ENCODE measurements around the gene XDH. TPM values are rescaled to one million over a fixed set of nuclear protein-coding genes. Genes with fewer than 3 reads are reported as not detected.

The XDH gene
- total RNA-seq, 1 donor from 2014 or later, result 5.6 TPM

GRCh38 chr2:31373127-31373526, 41.4 kb downstream of the XDH start:
- no peaks in the 10 kb centered on the region for H3K27me3 Mint-ChIP-seq
- H3K4me3 Mint-ChIP-seq (ENCODE audit: low read depth), result no peak overlapping the region
- TF ChIP-seq CTCF (IDR thresholded peaks at IDR 0.05; ENCODE audit: unreplicated experiment), result no peak
- no peaks in the 10 kb centered on the region for H3K36me3 Mint-ChIP-seq (ENCODE audit: insufficient read depth)
- H3K4me1 Mint-ChIP-seq (ENCODE audit: low read depth), result no peaks in the 10 kb centered on the region
- DNase-seq (ENCODE audit: low spot score, unreplicated experiment), result no peak
- H3K9me3 Mint-ChIP-seq (ENCODE audit: low read depth), result peaks cover 5% of the 10 kb centered on the region
- H3K27ac Mint-ChIP-seq, result no peak overlapping the region

- Mint-ChIP-seq H3K4me3 (ENCODE audit: low read depth) (no peak overlapping the region), H3K27me3 (no peaks in the 10 kb centered on the region), H3K4me1 (ENCODE audit: low read depth) (no peaks in the 10 kb centered on the region), H3K36me3 (ENCODE audit: insufficient read depth) (no peaks in the 10 kb centered on the region), H3K27ac (no peak overlapping the region), H3K9me3 (ENCODE audit: low read depth) (peaks cover 5% of the 10 kb centered on the region)
- TF ChIP-seq CTCF (IDR thresholded peaks at IDR 0.05; ENCODE audit: unreplicated experiment), result no peak
- no peak for DNase-seq (ENCODE audit: low spot score, unreplicated experiment)
Observed at GRCh38 chr2:31372097-31372496, 42.4 kb downstream of the XDH start.

- DNase-seq (ENCODE audit: low spot score, unreplicated experiment), result no peak
- no peak for TF ChIP-seq CTCF (IDR thresholded peaks at IDR 0.05; ENCODE audit: unreplicated experiment)
- Mint-ChIP-seq H3K27me3 (no peaks in the 10 kb centered on the region), H3K36me3 (ENCODE audit: insufficient read depth) (no peaks in the 10 kb centered on the region), H3K27ac (no peak overlapping the region), H3K4me3 (ENCODE audit: low read depth) (no peak overlapping the region), H3K9me3 (ENCODE audit: low read depth) (peaks cover 5% of the 10 kb centered on the region), H3K4me1 (ENCODE audit: low read depth) (no peaks in the 10 kb centered on the region)
Observed at GRCh38 chr2:31371691-31372090, 42.9 kb downstream of the XDH start.

- Mint-ChIP-seq H3K4me3 (ENCODE audit: low read depth) (no peak overlapping the region), H3K27ac (no peak overlapping the region), H3K9me3 (ENCODE audit: low read depth) (no peaks in the 10 kb centered on the region), H3K4me1 (ENCODE audit: low read depth) (no peaks in the 10 kb centered on the region), H3K36me3 (ENCODE audit: insufficient read depth) (no peaks in the 10 kb centered on the region), H3K27me3 (no peaks in the 10 kb centered on the region)
- DNase-seq (ENCODE audit: low spot score, unreplicated experiment), result no peak
- TF ChIP-seq CTCF (IDR thresholded peaks at IDR 0.05; ENCODE audit: unreplicated experiment), result no peak
Observed at GRCh38 chr2:31366733-31367132, 47.8 kb downstream of the XDH start.

GRCh38 chr2:31365834-31366505, 48.6 kb downstream of the XDH start:
- DNase-seq (ENCODE audit: low spot score, unreplicated experiment), result no peak
- H3K9me3 Mint-ChIP-seq (ENCODE audit: low read depth), result no peaks in the 10 kb centered on the region
- TF ChIP-seq CTCF (IDR thresholded peaks at IDR 0.05; ENCODE audit: unreplicated experiment), result no peak
- H3K36me3 Mint-ChIP-seq (ENCODE audit: insufficient read depth), result no peaks in the 10 kb centered on the region
- no peak overlapping the region for H3K4me3 Mint-ChIP-seq (ENCODE audit: low read depth)
- no peaks in the 10 kb centered on the region for H3K4me1 Mint-ChIP-seq (ENCODE audit: low read depth)
- H3K27me3 Mint-ChIP-seq, result no peaks in the 10 kb centered on the region
- no peak overlapping the region for H3K27ac Mint-ChIP-seq
